Measurements from ENCODE around the gene AVPR2.
A peak's percentile ranks its signal among the peaks of the same experiment; 100 is the strongest.

The AVPR2 gene

GRCh38 chrX:153867139-153867538 lies 37.3 kb upstream of the AVPR2 start:
- no peak for TF ChIP-seq CTCF (IDR thresholded peaks at IDR 0.05; ENCODE audit: extremely low read depth, insufficient read depth, missing control alignments)
- in situ Hi-C loops (cut with MboI; ENCODE audit: low pct_unique_long_range_greater_than_20kb, low sequenced_read_pairs, unreplicated experiment): no loop called here
- no peak for DNase-seq (ENCODE audit: low spot score)

GRCh38 chrX:153867671-153868070 lies 36.8 kb upstream of the AVPR2 start:
- in situ Hi-C loops (cut with MboI; ENCODE audit: low pct_unique_long_range_greater_than_20kb, low sequenced_read_pairs, unreplicated experiment): no loop called here
- DNase-seq (ENCODE audit: low spot score): no peak
- no peak for TF ChIP-seq CTCF (IDR thresholded peaks at IDR 0.05; ENCODE audit: extremely low read depth, insufficient read depth, missing control alignments)

GRCh38 chrX:153868576-153869472 lies 35.6 kb upstream of the AVPR2 start:
- peak; percentile 17 for DNase-seq (ENCODE audit: low spot score)
- in situ Hi-C loops (cut with MboI; ENCODE audit: low pct_unique_long_range_greater_than_20kb, low sequenced_read_pairs, unreplicated experiment): no loop called here
- no peak for TF ChIP-seq CTCF (IDR thresholded peaks at IDR 0.05; ENCODE audit: extremely low read depth, insufficient read depth, missing control alignments)

- DNase-seq (ENCODE audit: low spot score): peak; percentile 19
- TF ChIP-seq CTCF (IDR thresholded peaks at IDR 0.05; ENCODE audit: extremely low read depth, insufficient read depth, missing control alignments): no peak
- in situ Hi-C loops (cut with MboI; ENCODE audit: low pct_unique_long_range_greater_than_20kb, low sequenced_read_pairs, unreplicated experiment): no loop called here
Observed at GRCh38 chrX:153869473-153870287, 34.8 kb upstream of the AVPR2 start.

- TF ChIP-seq CTCF (IDR thresholded peaks at IDR 0.05; ENCODE audit: extremely low read depth, insufficient read depth, missing control alignments): no peak
- in situ Hi-C loops (cut with MboI; ENCODE audit: low pct_unique_long_range_greater_than_20kb, low sequenced_read_pairs, unreplicated experiment): no loop called here
Observed at GRCh38 chrX:153870288-153870690, 34.2 kb upstream of the AVPR2 start.

GRCh38 chrX:153870791-153871360 lies 33.6 kb upstream of the AVPR2 start:
- TF ChIP-seq CTCF (IDR thresholded peaks at IDR 0.05; ENCODE audit: extremely low read depth, insufficient read depth, missing control alignments): no peak
- in situ Hi-C loops (cut with MboI; ENCODE audit: low pct_unique_long_range_greater_than_20kb, low sequenced_read_pairs, unreplicated experiment): no loop called here
- DNase-seq (ENCODE audit: low spot score): peak; percentile 39

More at GRCh38 chrX:153870288-153870690, 34.2 kb upstream of the AVPR2 start:
- DNase-seq (ENCODE audit: low spot score): peak; percentile 18

All from GM13977 (cell line).